NCI-H524 treated with DMSO at 0.1 percent for 48 hours (cell line): ENCODE measurements around the gene STK32A.
"Not testable (repeated sequence)": the region's sequence is repeated elsewhere in the genome, so short reads cannot be mapped to it uniquely, and the experiment has no call there.

ENCODE experiments used
- DNase-seq: peaks from one replicate; lab custom pipeline; 2025; lab: John Stamatoyannopoulos, UW

The STK32A gene

DNA sequence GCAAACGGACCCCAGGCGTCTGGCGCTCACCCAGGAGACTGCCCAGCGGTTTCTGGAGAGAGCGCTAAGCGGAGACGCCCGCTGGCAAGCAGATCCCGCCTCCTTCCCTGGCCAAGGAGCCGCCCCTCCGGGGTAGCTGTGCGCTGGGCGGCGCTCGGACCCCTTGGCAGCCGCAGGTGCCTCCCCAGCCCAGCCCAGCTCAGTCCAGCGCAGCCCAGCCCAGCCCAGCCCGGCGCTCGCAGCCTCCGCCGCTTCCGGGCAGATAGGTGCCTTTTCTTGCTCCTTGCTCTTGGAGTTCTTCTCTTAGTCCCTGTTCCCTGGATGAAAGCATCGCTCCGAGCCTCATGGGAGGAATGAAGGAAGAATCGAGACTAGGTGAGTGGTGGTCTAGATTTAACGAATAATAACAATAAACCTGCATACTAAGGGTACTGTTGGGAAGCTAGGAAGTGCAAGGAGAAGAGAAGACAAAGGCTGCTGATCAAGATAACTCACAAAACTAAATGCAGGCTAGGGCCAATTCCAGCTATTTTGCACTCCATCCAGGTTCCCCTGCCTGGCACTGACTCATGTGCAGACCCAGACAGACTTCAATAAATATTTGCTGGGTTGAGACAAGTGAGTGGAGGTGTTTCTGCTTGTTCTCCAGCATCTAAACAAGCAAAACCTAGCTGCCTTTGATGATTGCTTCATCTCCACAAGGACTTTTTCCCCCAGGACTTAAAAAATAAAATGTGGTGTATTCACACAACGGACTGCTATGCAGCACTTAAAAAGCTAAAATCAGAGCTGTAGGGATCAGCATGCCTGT, at the start of gene STK32A:
Gene STK32A (plus strand): TSS at position 202 of the 811 bp plus-strand sequence. CDS start 4,609 bp downstream, outside the sequence.
- peak; percentile 20 for DNase-seq

DNA sequence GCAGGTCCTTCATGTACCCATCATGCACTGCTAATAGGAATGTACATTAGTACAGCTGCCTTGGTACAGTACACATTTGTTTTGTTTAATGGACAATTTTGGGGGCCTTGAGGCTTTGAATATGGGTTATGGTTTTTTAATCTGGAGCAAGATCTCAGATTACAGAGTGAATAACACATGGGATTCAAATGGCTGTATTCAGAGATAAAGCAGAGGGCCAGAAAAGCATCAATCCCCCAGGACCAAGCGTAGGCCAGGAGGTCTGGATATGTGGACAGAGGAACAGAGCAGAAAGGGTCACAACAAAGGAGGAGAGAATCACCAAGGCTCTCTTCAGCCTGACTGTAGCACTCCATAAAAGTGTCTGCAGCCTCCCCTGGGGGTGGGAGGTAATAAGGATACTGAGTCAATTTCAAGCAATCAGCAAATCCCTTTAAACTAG, 47.7 kb upstream of the STK32A start:
- DNase-seq: no peak

DNA sequence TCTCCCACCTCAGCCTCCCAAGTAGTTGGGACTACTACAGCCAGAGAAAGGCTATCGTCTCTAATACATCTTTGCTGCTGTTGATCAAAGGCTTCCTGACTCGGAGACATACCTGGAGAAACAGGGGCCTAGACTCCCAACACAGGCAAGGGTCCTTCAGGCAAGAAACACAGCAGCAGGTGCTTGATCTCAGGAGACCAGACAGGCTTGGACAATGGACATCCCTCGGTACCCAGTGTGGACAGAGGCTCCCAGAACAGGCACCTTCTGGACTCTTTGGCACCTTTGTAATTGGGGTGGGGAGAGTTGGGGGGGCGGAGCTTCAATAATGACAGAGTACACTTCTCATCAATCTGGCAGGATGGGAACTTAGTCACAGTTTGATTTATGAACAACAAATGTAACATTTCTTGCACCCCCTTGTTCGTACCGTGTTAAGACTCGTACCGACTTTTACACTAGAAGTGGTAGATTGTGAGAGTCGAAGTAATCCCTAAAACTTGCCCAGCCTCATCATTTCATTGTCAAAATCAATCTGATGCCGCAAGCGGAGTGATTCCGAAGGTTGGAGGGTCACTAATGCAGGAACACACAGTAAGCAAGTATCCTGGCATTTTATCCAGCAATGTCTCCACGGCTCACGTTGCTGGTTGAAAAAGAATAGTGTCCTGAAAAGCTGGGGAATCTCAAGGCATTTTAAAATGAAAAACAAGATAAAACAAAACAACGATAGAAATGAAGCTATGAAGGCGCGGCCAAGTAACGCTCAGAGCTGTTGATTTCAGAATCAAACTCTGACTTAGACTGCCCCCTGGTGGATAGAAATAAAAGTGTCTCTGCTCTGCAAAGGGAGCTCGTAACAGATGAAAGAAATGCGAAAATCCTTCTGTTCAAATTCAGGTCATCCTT, 46.4 kb upstream of the STK32A start:
- peak; percentile 9 for DNase-seq

DNA sequence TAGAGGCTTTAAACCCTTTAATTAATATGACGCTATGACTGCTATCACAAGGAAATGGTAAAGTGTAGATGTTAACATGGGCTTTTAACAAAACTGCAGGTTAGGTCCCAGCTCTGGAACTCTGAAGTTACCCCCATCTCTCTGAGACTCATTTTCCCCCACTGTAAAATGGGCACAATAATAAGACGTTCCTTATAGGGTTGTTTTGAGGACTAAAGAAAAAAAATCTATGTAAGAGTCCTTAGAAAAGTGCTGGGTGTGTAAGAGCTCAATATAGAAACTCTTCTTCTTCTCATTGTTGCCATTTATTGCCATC, 45.8 kb upstream of the STK32A start:
- DNase-seq: no peak

DNA sequence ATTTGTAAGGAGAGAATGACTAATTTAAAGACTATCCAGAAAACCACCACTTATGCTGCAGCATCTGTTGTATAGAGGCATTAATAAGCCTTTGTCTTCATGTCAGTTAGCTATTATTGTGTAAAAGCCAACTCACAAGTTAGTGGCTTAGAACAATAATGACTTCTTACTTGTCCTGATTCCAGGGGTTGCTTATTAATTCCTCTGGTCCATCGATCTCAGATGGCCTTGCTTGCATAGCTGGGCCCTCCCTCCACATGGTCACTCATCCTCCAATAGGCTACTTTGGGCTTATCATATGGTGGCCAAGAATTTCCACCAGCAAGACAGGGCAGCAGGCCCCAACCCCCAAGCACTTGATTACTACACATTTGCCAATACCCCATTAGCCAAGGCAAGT, 44.5 kb upstream of the STK32A start:
- DNase-seq: no peak

DNA sequence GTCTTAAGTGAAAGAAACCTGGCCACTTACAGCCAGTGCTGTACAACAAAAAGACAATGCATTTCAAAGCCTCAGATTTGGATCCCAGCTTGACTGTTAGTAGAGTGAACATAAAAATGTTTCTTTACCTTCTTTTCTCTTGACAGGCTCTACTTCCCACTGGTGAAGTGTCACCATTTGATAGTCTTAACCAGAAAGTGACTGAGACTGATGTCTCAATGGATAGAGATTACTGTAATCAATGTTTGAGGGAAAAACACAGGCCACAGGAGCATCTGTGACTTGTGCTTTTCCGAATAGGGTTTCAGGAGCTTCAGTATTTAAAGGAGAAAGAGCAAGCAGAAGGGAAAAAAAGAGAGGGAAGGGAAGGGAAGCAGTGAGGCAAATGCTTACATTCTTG, 41.7 kb upstream of the STK32A start:
- no peak for DNase-seq

DNA sequence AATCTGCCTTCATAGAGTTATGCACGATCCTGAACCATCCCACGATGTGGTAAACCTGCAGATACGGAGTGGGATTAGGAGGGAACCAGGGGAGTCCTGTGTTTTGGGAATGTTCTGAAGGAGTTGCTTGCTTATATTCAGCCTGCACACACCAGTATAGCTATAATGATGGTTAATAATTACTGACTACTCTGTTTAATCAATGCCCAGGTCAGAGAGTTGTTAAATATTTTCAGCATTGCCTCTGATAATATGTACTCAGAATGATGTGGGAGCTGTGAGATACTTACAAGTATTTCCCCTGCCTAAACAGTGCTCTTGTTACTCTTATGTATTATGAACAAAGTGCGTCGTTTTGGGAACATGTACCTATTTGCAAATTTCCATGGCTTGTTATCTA, 34.8 kb upstream of the STK32A start:
- DNase-seq: no peak

DNA sequence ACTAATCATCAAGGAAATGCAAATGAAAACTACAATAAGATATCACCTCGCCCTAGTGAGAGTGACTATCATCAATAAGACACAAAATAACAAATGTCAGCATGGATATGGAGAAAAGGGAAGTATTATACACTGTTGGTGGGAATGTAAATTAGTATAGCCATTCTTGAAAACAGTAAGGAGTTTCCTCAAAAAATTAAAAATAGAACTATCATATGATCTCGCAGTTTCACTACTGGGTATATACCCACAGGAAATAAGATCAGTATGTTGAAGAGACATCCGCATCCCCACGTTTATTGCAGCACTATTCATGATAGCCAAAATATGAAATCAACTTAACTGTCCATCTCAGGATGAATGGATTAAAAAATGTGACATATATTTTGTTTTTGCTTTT, 31.6 kb upstream of the STK32A start:
- no peak for DNase-seq

DNA sequence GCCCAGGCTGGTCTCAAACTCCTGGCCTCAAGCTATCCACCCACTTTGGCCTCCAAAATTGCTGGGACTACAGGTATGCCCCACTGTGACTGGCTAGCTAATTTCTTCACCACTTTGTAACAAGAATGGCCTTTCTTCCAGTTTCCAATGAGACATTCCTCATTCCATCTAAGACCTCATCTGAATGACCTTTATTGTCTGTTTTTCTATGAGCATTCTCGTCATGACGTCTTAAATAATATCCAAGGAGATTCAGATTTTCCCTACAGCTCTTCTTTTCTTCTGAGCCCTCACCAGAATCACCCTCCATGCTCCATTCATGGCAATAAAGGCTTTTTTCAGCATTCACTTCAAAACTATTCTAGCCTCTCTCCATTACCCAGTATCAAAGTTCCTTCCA, 30.2 kb upstream of the STK32A start:
- DNase-seq: no peak

DNA sequence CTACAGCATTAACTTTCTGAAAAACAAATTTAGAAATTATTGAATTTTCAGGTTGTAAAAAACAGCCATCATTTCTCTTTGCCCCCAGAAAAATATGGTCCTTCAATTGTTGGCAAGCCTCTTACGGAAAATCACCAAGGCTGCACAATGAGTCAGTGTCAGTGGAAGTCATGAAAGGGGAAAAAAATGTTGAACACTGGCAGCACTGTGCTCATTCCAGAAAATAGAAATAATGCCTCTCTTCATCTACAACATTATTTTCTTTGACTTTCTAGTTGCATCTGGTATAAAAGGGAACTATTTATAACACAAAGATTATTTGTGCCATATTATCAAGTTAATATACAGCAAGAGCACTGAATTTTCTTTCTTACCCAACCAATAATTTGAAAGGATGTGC, 26.7 kb upstream of the STK32A start:
- no peak for DNase-seq

DNA sequence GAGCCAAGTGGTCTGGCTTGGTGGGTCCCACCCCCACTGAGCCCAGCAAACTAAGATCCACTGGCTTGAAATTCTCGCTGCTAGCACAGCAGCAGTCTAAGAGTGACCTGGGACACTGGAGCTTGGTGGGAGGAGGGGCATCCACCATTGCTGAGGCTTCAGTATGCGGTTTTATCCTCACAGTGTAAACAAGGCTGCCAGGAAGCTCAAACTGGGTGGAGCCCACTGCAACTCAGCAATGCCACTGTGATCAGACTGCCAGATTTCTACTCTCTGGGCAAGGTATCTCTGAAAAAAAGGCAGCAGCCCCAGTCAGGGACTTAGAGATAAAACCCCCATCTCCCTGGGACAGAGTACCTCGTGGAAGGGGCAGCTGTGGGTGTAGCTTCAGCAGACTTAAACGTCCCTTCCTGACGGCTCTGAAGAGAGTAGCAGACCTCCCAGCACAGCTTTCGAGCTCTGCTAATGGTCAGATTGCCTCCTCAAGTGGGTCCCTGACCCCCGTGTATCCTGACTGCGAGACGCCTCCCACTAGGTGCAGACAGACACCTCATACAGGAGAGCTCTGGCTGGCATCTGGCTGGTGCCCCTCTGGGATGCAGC, 18.2 kb upstream of the STK32A start:
- DNase-seq: no peak

DNA sequence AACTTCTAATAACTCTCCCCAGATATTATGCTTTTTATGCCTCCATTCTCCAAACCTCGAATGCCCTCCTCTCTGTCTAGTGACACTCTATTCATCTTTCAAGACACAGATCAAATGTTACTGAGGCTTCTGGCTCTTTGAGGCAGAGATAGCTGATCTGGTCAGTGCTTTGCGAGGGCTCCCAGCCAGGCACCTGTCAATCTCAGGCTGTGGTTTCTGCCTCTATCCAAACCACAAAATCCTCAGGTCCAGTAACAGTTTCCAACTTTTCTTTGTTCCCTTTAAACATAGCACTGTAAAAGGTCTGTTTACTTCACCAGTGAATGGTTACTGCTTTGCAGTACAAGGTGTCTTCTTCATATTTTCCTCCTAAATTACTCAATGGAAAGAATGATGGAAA, 11.5 kb upstream of the STK32A start:
- DNase-seq: no peak

DNA sequence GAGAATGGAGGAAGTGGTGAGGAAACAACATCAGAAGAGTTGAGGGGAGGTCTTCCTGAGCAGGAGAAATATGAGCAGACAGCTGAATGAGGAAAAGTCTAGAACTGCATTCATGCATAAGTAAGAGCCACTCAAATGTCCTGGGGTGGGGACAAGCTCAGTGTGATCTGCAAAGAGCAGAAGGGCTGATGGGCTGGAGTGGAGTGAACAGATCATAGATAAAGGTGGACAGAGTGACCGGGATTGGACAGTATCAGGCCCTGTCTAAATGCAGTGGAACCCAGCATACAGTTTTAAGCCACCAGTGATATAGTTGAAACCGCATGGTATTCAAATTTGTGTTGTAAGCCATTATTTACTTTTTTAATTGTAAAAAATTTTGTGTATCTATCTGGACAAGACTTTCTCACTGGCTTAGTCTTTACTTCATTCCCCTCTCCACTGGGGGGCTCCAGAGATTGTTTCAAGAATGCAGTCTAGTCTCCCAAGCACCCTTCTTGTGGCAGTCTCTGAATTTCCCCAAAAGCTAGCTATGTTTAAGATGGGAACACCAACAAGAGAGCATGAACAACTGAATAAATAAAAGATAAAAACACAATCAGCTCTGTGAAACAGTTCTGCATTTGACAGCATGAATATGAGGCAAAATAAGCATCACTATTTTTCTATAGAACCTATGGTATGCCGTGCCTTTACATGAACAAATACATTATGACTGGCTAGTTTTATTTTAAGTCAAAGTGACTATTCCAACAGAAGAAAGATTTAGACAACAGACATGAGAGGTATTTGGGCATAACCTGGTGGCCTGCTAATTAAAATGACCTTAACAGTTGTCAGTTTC, 10.7 kb upstream of the STK32A start:
- DNase-seq: no peak

DNA sequence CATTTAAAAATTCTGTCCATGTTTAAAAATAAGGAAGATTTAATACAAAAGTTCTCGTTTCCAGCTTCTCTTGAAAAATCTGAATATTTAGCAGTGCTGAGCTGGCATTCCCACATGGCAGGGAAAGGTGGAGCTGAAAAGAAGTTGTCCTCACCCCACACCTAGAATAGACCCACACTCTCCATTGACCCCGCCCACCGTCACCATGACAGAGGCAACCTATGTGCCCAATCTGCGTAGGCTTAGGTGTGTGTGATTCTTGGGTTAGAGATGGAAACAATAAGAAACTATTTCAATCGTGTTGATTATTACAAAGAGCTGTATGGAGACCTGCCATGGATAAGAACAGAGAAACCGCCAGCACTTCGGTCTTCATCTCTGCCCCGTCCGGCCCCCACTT, 8.9 kb upstream of the STK32A start:
- no peak for DNase-seq

DNA sequence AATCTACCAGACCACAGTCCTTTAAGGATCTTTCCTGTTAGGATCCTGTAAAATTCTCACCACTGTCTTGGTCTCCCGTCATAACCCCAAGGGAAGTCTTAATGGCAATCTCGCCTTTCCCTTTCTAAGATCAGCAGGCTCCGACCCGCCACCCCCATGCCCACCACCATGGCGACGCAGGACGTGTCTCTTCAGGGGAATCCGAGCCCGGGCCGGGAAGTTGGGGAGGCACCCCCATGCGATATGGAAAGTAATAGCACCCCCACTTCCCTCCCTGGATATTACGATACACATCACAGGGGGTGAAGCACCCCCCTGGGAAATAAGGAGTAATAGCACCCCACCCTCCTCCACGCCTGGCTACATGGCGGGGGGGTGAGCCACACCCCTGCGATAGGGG, 8.3 kb upstream of the STK32A start:
- DNase-seq: no peak

DNA sequence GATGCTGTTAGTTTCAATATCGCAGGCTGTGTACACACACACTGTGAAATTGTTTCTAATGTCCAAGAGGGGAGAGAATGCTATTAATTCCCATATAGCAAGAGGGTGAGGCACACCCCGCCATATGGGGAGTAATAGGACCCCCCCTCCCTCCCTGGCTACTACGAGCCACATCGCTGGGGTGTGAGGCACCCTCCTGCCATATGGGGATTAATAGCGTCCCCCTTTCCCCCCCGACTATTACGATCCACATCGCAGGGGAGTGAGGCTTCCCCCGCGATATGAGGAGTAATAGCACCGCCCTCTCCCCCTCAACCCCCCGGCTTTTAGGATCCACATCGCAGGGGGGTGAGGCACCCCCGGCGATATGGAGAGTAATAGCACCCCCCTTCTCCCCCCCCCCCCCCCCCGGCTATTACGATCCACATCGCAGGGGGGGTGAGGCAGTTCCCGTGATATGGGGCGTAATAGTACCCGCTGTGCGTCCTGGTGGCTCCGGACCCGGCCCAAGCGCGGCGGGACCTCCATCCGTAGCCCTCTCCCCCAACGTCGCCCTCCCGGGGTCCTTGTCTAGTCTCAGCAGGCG, 494 bp upstream of the STK32A start:
- peak; percentile 43 for DNase-seq

DNA sequence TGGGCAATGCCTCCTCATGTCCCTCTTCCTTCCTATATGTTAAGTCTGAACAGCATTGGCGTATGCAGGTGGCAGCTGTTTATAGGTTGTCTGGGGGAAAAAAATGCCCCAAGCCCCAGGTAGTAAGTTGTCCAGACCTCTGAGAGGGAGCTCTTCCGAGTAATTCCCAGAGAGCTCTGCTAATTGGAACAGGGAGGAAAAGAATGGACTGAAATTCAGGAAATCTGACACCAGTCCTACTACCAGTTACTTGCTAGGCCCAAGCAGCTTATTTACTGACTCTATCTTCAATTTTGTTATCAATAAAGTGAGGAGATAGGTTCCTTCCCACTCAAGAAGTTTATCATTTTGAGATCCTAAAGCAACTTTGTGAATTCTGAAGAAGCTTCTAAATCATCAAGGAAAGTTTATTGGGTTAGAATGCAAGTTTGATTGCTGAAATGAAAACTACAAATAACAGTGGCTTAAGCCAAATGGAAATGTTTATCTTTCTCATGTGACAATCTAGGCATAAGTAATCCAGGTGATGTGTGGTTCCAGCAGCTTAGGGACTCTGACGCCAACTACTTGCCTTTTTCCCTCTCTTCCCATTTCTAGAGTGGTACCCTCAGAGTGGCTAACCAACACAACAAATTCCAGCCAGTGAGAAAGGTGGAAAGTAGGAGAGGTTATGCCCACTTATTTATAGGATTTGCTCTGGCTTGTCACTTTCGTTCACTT, 5.6 kb downstream of the STK32A start:
- no peak for DNase-seq

DNA sequence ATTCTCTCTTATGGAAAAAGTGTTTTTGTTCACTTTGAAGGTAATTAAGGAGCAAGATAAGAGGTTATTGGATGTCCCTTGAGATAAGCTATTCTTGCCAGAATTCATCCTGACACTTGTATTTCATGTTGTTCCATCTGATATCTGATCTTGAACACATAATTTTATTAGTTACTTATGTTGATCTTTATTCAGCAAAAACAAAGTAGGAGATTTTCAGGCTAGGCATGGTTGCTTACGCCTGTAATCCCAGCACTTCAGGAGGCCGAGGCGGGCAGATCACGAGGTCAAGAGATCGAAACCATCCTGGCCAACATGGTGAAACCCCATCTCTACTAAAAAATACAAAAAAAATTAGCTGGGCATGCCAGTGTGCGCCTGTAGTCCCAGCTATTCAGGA, 8.4 kb downstream of the STK32A start:
- not testable (repeated sequence) for DNase-seq

DNA sequence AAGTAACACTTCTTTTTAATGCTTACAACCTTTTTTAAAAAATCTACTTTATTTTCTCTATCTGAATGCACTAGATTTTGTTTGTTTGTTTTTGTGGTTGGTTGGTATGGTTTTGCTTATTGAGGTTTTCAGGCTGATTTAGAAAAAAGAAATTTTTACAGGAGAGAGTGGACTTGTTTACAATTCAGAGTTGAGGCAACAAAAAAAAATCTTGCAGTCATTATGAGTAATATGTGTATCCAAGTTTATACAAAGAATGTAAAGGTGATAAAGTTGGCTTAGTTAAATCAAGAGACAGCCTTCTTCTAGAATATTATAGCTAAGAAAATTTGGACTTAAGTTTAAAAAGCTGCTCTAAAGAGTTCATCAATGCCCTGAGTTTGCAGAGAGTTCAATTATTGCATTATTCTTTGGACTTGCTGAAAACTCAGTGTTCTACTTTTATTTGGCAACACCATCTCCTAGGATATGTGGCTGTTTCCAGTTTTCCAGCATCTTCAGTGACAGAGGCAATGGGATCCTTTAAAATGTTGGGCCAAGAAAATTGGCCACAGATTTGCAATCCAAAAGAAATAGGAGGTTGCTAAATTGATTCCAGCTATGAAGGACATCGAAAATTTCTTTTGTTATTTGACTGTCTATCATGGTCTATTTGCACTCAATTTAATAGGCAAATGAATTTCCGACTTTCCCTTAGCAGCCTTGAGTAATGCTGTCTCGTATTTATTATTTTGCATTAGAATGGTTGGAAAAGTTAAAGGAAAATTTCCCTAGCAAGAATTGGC, 10.7 kb downstream of the STK32A start:
- no peak for DNase-seq

DNA sequence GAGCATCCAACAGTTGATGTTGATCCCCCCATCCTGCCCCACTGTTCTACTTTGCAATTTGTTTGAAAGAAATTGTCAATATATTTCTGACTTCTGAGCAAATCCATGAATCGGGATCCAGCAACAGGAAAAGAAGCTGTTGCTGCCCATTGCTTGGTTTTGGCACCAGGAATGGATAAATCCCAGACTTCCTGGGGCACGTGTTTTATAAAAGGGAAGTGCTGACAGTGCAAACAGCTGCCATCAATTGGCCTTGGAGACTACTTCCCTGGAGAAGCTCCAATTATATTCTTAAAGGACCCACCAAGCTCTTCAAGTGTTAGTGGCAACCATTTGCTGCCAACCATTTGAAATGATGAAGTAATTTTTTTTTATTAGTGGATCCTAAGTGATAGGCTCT, 13.7 kb downstream of the STK32A start:
- no peak for DNase-seq
